GM21515 (cell line): ENCODE measurements around the gene C11orf98.

Experiments used
- ATAC-seq: cut with Tn5 transposase; IDR thresholded peaks from one replicate; pipeline ENCODE4 v1.9.1; 2021; ENCODE audit not compliant: unreplicated experiment

Gene C11orf98

GRCh38 chr11:62613291-62613778 lies 51.7 kb downstream of the C11orf98 start:
- ATAC-seq, result no peak
